Globus pallidus (tissue), 1 donor: Measurements from ENCODE around the gene DNAJC5.
"Not testable (repeated sequence)": the region's sequence is repeated elsewhere in the genome, so short reads cannot be mapped to it uniquely, and the experiment has no call there.

Experiments
- DNase-seq: peaks from one replicate; pipeline ENCODE4 v3.0.0-alpha.2; 2015; ENCODE audit warnings: low spot score

DNAJC5 gene

DNA sequence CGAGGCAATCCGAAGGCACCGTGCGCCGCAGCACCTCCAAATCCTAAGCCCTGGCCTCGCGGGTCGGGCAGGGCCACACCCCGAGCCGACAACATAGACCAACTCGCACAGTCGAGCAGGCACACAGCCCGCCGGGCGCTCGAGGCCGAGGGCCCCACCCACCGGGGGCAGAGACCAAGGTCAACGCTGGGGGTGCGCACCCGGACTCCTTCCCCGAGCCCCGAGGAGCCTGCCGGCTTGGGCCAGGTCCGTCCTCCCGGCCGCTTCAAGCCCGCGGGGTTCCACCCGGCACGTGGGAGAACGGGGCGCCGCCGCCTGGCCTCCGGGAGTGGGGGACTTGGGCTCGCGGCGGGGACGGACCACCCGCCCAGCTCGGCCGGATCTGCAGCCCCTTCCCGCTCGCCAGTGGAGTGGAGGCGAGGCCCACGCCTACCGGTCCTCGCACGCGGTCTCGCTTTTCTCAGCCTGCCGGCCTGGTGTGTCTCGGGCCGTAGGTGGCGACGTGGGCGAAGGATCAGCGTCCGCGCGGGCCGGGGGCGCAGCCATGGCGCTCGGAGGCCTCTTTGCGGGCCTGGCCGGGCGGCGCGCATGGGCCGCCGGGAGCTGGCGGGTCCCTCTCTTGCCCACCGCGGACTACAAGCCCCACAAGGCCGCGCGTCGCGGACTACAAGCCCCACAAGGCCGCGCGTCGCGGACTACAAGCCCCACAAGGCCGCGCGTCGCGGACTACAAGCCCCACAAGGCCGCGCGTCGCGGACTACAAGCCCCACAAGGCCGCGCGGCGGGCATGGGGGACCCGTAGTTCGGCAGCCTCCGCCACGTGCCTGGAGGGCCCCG lies 61.1 kb downstream of the DNAJC5 start, which contains the start of gene UCKL1:
Gene UCKL1 (minus strand): TSS at position 590 of the 837 bp plus-strand sequence. CDS start 44 bp downstream, at position 546.
- DNase-seq: peak; percentile 89

GRCh38 chr20:63956664-63957003 lies 61.7 kb downstream of the DNAJC5 start:
- DNase-seq: no peak

GRCh38 chr20:63957004-63957689 lies 62.2 kb downstream of the DNAJC5 start:
- peak; percentile 48 for DNase-seq

- DNase-seq: no peak
These were observed 62.9 kb downstream of the DNAJC5 start for GRCh38 chr20:63957690-63958441.

GRCh38 chr20:63958471-63958870 lies 63.5 kb downstream of the DNAJC5 start:
- no peak for DNase-seq

DNA sequence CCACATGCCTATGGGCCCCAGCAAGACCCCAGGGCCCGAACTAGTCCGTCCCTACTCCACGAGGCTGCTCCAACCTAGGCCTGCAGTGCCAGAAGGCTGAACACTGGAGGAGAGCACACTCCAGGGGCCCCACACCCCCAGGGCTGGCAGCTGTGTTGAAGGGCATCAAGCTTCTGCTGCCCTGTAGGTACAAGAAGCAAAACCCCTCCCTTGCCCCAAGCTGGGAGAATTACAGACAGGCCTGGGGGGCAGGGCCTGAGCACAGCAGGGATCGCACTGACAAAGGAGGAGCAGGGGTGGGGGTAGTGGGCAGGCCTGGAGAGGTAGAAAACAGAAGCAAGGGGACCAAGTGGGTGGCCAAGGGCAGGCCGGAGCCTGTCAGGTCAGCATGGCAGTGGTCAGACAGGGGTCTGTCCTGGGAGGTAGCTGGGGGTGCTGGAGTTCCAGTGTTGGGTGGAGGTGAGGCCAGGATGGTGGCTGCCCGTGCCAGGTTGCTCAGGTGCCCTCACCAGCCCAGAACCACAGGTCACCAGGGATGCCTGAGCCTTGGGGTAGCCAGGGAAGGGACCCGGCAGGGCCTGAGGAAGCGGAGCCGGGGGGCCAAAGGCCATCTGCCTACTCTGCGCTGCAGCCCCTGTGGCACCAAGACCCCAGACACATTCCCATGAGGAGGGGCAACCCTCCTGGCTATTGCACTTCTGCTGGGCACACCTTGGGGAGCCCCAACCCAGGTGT lies 64.2 kb downstream of the DNAJC5 start:
- DNase-seq: no peak

GRCh38 chr20:63959699-63960075 lies 64.8 kb downstream of the DNAJC5 start:
- no peak for DNase-seq

GRCh38 chr20:63960654-63961621 lies 66.0 kb downstream of the DNAJC5 start:
- not testable (repeated sequence) for DNase-seq

DNA sequence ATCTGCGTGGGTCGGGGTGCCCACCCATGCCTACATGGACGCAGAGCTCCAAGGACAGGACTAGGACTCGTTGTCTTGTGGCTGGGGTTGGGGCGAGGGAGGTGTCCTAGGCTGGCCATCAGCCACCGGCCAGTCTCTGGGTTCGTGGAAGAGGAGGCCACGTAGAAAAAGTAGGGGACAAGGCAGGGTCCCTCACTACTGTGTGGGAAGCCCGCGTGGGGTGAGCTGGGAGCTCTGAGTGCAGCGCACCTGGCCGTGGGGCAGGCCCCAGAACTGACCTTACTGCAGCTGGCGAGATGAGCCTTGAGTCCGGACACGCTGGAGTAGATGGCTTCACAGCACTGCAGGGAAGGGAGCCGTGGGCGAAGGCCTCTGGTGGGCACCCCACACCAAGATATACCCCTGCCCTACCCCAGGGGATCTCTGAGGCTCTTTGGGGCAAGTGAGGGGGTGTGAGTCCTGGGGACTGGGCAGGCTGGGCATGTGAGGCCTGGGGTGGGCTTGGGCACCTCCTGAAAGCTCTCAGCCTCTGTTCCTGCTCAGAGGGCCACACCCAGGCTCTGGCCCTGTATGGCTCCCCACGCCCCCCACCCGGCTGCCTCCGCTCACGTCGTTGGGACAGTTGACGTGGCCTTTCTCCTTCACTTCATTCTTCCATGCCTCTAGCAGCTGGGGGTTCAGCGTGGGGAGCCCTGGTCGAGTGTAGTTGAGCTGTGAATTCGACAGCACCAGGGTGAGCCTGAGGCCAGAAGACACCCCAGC lies 66.9 kb downstream of the DNAJC5 start:
- no peak for DNase-seq

DNA sequence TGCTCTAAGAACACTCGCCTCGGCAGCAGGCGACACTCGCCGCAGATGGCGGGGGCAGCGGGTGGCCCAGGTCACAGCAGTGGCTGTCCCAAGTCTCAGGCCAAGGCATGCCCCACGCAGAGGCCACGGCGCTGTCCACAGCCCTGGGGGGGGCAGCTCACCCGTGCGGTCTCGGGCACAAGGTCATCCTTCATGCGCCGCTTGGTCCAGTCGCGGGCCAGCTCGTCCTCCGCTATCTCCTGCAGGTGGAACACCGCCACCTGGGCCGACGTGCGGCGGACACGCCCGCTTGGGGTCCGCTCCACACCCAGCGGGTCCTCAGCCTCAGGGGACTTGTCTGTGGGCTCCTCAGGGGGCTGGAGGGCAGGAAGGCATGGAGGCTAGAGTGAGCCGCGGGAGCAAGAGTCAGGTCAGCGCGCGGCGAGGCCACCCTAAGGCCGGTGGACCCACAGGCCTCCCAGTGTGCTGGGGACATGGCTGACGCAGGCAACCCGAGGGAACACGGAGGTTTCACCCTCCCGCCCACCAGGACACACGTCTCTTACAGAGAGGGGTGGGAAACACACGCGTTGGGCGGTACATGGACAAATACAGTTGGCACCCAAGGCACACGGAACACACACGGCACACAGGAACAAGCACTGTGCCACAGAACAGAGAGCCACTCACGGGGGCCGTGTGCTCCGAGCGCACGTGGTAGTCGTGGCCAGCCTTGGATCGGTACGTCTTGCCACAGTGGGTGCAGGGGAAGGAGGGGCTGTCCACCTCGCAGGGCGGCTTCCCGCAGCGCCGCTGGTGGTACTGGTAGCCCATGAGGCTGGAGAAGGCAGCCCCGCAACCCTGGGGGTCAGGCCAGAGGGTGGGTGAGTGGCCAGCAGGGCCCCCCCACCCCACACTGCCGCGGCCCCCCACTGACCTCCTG lies 67.8 kb downstream of the DNAJC5 start:
- no peak for DNase-seq

DNA sequence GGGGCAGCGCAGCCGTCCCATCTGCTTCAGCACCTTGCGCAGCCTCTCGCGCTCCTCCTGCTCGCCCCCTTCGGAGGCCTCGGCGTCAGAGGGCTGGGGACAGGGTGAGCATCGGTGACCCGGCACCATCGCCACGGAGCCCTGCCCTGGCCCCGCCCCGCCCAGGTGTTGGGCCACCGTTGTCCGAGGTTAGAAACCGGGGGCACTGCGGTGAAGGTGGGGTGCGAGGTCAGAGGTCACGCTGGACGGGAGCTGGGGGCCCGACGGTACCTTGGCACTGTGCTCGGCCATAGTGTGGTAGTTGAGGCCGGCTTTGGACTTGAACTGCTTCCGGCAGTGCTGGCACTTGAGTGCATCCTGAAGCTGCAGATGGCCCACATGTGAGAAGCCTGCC lies 68.4 kb downstream of the DNAJC5 start:
- DNase-seq: no peak

DNA sequence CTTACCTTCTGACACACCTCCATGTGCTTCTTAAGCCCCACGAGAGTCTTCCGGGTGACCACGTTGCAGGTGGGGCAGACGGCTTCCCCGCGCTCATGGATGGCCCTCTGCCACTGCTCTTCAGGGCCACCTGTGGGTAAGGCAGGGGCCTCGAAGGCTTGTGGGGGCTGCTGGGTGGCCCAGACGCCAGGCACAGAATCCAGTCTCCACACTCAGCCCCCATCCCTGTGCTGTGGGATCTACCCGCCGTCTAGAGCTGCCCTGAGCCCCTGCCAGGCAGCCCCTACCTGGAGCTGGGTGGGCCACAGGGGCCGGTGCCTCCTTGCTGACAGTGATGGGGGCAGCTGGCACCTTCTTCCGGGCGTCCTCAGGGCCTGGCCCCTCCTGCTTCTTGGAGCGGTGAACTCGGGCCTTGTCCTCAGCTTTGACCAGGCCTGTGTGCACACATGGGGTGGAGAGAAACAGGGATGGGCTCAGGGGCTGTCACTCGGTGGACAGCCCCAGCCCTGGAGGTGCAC lies 68.9 kb downstream of the DNAJC5 start:
- no peak for DNase-seq

DNA sequence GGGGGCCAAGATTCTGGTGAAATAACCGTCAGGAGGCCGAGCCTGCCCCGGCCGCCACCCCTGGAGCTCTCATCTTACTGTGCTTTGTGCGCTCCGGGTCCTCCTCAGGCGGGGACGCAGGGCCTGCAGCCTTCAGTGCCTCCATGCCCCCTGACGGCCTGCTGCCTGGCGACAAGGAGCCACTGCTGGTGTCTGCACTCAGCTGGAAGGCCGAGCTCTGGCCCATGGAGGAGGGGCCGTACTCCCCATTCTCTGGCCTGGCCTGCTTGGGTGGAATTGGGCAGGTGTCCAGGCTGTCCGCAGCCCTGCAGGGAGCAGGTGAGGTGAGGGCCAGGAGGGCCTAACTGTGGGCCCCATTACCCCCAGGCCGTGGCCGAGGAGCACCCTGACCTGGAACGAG lies 69.5 kb downstream of the DNAJC5 start:
- no peak for DNase-seq

DNA sequence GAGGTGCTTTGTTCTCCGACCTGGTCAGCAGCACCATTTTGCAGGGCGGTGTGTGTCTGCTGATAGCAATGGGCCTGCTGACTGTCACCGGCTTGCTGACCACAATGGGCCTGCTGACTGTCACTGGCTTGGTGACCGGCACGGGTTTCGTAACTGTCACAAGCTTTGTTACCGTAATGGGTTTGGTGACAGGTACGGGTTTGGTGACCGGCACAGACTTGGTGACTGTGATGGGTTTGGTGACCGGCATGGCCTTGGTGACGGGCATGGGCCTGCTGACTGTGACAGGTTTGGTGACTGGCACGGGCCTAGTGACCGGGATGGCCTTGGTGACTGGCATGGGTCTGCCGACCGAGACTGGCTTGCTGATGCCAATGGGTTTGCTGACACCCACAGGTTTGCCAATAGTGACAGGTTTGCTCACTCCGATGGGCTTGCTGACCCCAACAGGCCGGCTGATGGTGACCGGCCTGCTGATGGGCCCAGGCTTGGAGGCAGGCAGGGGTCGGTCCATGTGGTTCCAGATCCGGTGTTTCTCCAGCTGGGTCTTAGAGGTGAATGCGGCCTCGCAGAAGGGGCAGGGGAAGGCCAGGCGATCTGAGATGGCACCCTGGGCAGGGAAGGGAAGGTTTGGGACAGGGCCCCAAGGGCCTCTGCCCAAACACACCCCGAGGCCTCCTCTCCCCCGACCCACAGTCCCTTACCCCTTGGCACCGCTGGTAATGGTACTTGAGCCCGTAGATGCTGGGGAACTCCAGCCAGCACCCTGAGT lies 71.4 kb downstream of the DNAJC5 start:
- DNase-seq: no peak

DNA sequence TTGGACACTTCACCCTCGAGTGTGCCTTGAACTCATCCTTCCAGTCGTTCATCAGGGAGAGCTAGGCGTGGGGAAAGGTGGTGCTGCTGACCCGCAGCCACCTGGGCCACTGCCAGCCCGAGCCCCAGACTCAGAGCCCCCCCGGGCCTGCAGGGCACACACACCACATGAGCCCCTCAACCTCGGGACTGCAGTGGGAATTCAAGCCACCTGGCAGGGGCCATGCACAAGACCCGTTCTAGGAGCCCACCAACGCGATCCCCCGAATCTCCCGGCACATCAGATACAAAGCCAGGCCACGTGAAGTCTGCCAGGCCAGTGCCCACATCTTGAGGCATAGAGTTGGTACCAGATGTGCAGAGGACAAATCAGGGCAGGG lies 72.0 kb downstream of the DNAJC5 start:
- DNase-seq: no peak

DNA sequence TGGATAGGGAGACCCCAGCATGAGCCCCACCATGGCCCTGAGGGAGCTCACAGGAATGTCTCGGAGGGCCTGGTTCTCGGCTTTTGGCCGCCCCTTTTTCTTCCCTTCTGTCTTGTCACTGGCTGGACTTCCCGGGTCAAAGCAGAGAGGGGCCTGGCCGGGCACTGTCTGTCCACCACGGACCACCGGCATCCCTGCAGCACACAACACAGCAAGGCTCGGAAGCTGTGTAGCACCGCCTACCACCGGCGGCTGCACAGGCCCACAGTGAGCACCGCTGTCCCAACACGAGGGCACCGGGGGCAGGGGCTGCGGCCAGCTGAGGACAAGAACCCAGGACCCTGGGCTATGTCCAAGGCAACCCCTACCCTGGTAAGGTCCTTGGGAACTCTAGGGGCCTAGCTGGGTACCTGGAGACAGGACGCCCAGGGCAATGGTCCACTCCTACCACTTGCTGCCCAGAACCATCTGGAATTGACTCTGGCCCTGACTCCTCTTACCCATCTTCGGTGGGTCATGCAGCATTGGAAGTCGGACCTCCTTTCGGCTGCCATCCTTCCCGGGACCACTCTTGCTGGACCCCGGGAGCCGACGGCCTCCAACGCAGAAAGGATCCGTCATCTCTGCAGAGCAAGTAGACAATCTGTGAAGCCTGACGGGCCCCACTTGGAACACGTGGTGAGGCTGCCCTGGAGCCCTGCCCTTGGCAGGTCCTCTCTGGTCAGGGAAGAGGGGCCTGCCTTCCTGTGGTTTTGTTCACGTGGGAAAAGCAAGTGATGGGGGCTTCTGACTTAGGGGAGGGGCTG lies 72.6 kb downstream of the DNAJC5 start:
- DNase-seq: no peak
